AG09309 (cell line): ENCODE measurements around the gene RAMAC.
A peak's percentile ranks its signal among the peaks of the same experiment; 100 is the strongest.

Source experiments
- DNase-seq: peaks from one replicate; pipeline ENCODE4 v3.0.0-alpha.2; 2010; ENCODE audit warnings: low read depth
- H3K4me3 ChIP-seq: 2 replicates; pipeline ENCODE4 v1.5.1; 2011; ENCODE audit warnings: mild to moderate bottlenecking, low read depth, low read length, moderate library complexity; ENCODE audit not compliant: control insufficient read depth
- TF ChIP-seq, protein P1 (sequence below): IDR thresholded peaks from 2 replicates; pipeline ENCODE4 v1.5.1; 2011; ENCODE audit warnings: mild to moderate bottlenecking, low read depth, low read length, inconsistent platforms; ENCODE audit not compliant: insufficient read depth, control insufficient read depth; ENCODE audit errors: missing control alignments

RAMAC gene

DNA sequence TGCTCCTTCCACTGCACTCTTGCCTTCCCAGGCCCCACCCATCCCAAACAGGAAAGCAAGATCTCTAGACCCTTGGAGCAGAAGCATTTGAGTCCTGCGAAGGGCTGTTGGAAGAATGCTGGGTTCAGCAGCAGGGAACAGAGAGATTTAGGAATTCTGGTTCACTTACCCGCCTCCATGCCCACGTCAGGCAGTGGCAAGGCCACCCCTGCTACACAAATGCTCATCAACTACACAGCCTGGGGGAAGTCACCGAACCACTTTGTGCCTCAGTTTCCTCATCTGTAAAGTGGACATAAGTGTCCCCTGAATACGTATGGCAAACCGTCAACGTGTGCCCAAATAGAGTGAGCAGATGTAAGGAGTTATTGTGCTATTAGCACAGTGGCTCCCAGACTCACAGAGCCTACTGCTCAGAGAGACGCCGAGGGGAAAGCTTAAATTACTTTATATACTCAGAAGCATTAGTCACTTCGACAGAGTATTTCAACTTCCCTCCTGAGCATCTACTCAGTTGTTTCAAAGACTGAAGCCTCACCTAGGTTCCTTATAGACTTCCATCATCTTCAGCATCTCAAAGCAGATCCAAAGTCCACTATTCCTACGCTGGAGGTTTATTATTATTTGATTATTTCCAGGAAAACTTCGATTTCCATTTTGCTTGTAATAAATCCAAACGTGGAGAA lies 34.4 kb upstream of the RAMAC start:
- peak overlapping the region; percentile 38 for H3K4me3 ChIP-seq
- TF ChIP-seq, protein P1, sequence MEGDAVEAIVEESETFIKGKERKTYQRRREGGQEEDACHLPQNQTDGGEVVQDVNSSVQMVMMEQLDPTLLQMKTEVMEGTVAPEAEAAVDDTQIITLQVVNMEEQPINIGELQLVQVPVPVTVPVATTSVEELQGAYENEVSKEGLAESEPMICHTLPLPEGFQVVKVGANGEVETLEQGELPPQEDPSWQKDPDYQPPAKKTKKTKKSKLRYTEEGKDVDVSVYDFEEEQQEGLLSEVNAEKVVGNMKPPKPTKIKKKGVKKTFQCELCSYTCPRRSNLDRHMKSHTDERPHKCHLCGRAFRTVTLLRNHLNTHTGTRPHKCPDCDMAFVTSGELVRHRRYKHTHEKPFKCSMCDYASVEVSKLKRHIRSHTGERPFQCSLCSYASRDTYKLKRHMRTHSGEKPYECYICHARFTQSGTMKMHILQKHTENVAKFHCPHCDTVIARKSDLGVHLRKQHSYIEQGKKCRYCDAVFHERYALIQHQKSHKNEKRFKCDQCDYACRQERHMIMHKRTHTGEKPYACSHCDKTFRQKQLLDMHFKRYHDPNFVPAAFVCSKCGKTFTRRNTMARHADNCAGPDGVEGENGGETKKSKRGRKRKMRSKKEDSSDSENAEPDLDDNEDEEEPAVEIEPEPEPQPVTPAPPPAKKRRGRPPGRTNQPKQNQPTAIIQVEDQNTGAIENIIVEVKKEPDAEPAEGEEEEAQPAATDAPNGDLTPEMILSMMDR = no peak
- DNase-seq = no peak

DNA sequence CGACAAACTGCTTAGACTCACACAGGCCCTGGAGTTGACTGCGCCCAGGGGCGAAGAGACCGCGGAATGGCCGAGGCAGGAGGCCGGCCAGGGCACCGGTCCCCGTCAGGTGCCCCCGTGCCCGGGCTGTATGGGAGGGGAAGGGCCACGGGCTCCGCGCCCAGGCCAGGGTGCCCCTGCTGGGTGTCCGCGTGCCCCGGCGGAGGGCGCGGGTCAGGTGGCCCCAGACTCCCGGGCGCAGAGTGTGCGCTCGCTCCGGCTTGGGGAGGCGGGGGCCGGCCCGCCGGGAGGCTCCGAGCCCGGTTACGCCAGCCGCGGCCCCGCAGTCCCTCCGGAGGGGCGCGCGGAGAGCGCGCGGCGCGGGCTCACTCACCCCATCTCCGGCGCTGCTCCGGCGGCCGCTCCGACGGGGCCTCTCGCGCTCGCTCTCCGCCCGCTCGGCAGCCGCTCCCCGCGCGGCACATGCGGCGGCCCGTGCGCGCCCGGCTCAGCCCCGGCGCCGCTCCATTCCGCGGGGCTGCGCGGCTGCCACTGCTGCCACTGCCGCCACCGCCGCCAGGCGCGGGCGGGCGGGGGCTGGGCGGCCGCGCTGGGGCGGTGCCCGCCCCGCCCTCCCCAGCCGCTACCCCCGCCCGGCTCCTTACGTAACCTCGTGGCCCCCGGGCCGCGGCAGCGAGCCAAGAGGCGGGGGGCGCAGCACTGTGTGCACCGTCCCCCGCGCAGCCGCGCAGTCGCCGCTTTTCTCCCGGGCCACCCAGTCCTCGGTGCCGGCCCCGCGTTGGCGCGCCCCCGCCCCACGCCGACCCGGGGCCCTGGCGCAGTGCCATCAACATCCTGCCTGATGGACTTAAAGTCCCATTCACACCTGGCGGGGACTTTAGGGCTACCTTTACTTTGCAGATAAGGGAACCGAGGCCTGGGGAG lies 33.6 kb upstream of the RAMAC start, which contains the start of gene HOMER2:
HOMER2 (minus strand) TSS at position 563 of the 924 bp plus-strand sequence; CDS start at position 378, 185 bp downstream.
- TF ChIP-seq, protein P1 = no peak
- H3K4me3 ChIP-seq = peak within 1 kb of the TSS; percentile 38
- DNase-seq = no peak

DNA sequence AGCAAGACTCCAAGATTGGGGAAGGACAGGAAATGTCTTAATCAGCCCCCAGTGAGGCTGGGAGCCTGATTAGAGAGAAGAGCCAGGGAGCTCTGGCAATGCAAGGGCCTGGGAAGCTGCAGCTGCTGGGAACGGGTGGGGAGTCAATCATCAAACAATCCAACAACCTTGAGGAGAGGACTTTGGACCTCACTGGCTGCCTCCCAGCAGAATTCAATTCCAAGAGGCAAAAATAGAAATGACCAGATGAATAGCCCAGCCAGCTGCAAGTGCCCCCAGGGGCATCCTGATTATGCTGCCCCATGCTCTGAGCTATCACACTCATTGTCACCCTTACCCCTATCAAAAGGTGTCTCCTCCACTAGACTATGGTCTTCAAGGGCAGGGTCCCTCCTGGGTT lies 27.4 kb upstream of the RAMAC start:
- TF ChIP-seq, protein P1 = no peak
- no peak for DNase-seq
- H3K4me3 ChIP-seq = no peak overlapping the region

- TF ChIP-seq, protein P1 = no peak
- H3K4me3 ChIP-seq = no peak overlapping the region
- DNase-seq = no peak
These were observed 26.6 kb upstream of the RAMAC start for GRCh38 chr15:82959423-82959822.

DNA sequence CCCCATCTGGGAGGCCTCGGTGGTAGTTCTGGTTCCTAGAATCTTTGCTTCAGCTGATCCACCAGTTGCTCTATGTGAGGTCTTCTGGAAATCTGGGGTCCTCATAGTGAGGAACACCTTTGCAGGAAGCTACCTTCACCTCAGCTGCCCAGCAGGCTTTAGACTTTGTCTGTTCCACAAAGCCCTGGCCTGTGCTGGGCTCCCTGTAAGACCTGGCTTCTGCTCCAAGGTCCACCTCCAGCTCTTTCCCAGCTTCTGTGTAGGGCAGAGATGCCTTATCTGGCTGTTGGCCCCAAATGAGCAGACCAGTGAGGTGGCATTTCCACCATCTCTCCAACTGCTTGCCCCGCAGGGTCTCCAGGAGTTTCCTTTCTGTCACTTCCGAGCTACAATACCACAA lies 25.2 kb upstream of the RAMAC start:
- no peak for DNase-seq
- H3K4me3 ChIP-seq = no peak overlapping the region
- TF ChIP-seq, protein P1 = no peak

GRCh38 chr15:82963471-82964341 lies 22.3 kb upstream of the RAMAC start:
- no peak for DNase-seq
- H3K4me3 ChIP-seq = no peak overlapping the region
- TF ChIP-seq, protein P1 = no peak
